Thymus (tissue), 11 donors: ENCODE measurements around the gene SPRR5. TPM values are rescaled to one million over a fixed set of nuclear protein-coding genes. Genes with fewer than 3 reads are reported as not detected.

Experiments
- DNase-seq, 9 donors: peaks; one replicate each; pipeline ENCODE4 v3.0.0-alpha.2; 2013; ENCODE audit warnings: low spot score in 9 of 9, low read depth in 6 of 9, missing footprints in 1 of 9
- H3K27ac ChIP-seq, 2 donors: one replicate each; pipeline ENCODE4 v1.5.1; 2013; ENCODE audit warnings: control low read depth in 1 of 2, low read depth in 1 of 2, low read length in 1 of 2, mild to moderate bottlenecking in 1 of 2, moderate library complexity in 1 of 2
- H3K27me3 ChIP-seq, 2 donors: one replicate each; pipeline ENCODE4 v1.5.1; 2013; ENCODE audit warnings: low read length in 1 of 2; ENCODE audit not compliant: control insufficient read depth in 2 of 2, insufficient read depth in 1 of 2
- H3K36me3 ChIP-seq, 2 donors: one replicate each; pipeline ENCODE4 v1.5.1; 2013; ENCODE audit warnings: low read length in 1 of 2, mild to moderate bottlenecking in 1 of 2, moderate library complexity in 1 of 2; ENCODE audit not compliant: control insufficient read depth in 2 of 2, insufficient read depth in 2 of 2
- H3K4me1 ChIP-seq, 2 donors: one replicate each; pipeline ENCODE4 v1.5.1; 2013; ENCODE audit warnings: low read length in 2 of 2; ENCODE audit not compliant: control insufficient read depth in 2 of 2, insufficient read depth in 2 of 2
- H3K4me3 ChIP-seq, 2 donors: one replicate each; pipeline ENCODE4 v1.5.1; 2013; ENCODE audit warnings: low read length in 2 of 2, control low read depth in 1 of 2, mild to moderate bottlenecking in 1 of 2
- H3K9me3 ChIP-seq, 2 donors: one replicate each; pipeline ENCODE4 v1.5.1; 2013; ENCODE audit warnings: low read length in 1 of 2, mild to moderate bottlenecking in 1 of 2; ENCODE audit not compliant: control insufficient read depth in 2 of 2, insufficient read depth in 1 of 2
- WGBS: extraction: QIAGEN DNeasy Blood & Tissue Kit; methylation state at CpG from one replicate; pipeline ENCODE4 v1.1.7; 2013; 5-methylcytosine and 5-hydroxymethylcytosine counted together
- polyA plus RNA-seq: library from polyadenylated mRNA; stranded (reverse); fragments of 200-250 nt; gene quantifications from one replicate; pipeline ENCODE4 v1.2.3, GENCODE V29; 2013
- total RNA-seq: library from RNA; stranded (reverse); fragments of 120-200 nt; gene quantifications from one replicate; pipeline ENCODE4 v1.2.4, GENCODE V29; 2013
- donor health status: healthy.

The SPRR5 gene
- total and polyA plus RNA-seq, 2 donors: 0.37 TPM; not detected in 1

DNA sequence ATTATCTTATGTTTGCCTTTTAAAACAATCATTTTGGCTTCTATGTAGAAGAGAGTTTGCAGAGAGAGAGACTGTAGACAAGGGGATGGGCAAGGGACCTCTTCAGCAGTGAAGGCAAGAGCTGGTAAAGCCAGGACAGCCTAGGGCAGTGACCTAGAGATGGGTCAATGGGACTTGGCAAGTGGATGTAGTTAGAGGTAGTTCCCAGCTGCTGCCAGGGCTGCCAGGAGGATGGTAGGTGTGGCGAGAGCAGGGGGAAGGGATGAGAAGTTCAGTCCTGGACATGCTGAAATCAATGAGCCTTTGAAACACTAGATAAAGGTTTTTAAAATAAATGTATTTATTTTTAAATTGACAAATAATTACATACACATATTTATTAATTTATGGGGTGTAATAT, 6.4 kb upstream of the SPRR5 start:
- H3K27ac ChIP-seq: no peak overlapping the region
- no peak for DNase-seq

GRCh38 chr1:152941037-152941711, 5.8 kb upstream of the SPRR5 start:
- WGBS: 84% methylated on average over 8 of the region's 8 CpGs
- Histone ChIP-seq H3K27me3 (no peaks in the 10 kb centered on the region), H3K4me1 (no peaks in the 10 kb centered on the region)

More for the DNA sequence above, 6.4 kb upstream of the SPRR5 start:
- Histone ChIP-seq H3K9me3 (no peaks in the 10 kb centered on the region), H3K4me3 (no peak overlapping the region), H3K27me3 (no peaks in the 10 kb centered on the region), H3K4me1 (no peaks in the 10 kb centered on the region), H3K36me3 (no peaks in the 10 kb centered on the region)
- 91% methylated on average over 1 of the region's 1 CpG for WGBS

DNA sequence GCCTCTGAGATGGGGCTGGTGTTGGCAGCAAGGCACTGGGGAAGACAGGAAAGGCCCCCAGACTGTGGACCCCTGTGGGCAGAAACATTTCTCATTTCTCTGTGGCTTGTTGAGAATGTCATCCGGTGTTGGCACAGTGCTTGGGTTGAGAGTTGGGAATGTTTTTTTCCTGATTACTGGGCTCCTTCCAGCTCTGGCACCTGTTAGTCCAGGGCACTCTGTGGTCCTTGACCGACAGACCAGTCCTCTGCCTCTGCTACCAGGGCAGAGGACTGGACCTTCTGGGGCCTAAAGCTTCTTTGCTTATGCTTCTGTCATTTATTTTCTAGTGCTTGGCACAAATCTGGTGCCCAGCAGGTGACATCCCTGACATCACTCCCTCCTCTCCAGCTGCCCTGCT, 4.8 kb upstream of the SPRR5 start:
- H3K4me3 ChIP-seq: no peak overlapping the region
- no peaks in the 10 kb centered on the region for H3K36me3 ChIP-seq
- WGBS: 88% methylated on average over 2 of the region's 2 CpGs
- H3K27me3 ChIP-seq: no peaks in the 10 kb centered on the region
- DNase-seq: no peak
- no peak overlapping the region for H3K27ac ChIP-seq
- H3K4me1 ChIP-seq: no peaks in the 10 kb centered on the region
- no peaks in the 10 kb centered on the region for H3K9me3 ChIP-seq

More at GRCh38 chr1:152941037-152941711, 5.8 kb upstream of the SPRR5 start:
- no peaks in the 10 kb centered on the region for H3K9me3 ChIP-seq
- no peaks in the 10 kb centered on the region for H3K36me3 ChIP-seq
- no peak overlapping the region for H3K4me3 ChIP-seq
- no peak overlapping the region for H3K27ac ChIP-seq
- DNase-seq: no peak

DNA sequence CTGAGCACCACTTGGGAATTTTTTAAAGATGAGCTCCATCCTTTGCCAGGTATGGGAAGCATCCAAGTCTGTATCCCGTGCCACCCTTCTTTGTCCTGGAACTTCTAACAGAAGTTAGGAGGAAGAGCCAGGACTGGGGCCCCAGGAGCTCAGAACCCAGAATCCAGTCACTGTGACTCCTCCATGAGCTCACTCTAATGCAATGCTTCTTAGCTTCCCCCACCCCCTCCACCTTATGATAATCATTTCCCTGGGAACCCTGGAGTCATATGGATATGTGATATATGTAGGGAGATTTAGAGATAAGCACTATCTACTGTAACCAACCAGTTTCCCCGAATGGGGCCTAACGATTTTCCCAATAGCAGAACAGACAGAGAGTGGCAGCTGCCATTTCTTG, 758 bp upstream of the SPRR5 start:
- H3K27me3 ChIP-seq: no peaks in the 10 kb centered on the region
- no peaks in the 10 kb centered on the region for H3K4me1 ChIP-seq
- no peaks in the 10 kb centered on the region for H3K36me3 ChIP-seq
- no peak for DNase-seq
- no peak overlapping the region for H3K27ac ChIP-seq
- no peak overlapping the region for H3K4me3 ChIP-seq
- no peaks in the 10 kb centered on the region for H3K9me3 ChIP-seq
- WGBS: 79% methylated on average over 3 of the region's 3 CpGs

DNA sequence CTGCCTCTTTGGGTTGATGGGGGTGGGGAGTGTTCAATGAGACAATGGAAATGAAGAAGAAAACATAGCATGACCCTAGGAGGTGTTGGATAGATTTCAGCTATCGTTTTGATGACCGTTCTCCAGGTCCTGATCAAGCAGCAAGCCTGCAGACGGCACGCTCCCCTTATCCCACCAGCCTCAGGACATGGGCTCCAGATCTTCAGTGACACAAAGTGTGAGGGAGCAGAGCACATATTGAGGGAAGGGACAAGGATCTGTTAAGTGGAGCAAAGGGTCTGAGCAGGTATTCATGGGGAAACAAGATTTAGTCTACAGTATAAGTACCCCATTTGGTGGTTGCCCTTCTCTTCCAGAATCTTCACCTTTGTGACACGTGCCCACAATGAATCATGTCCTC, 4.7 kb downstream of the SPRR5 start:
- Histone ChIP-seq H3K27ac (no peak overlapping the region), H3K9me3 (no peaks in the 10 kb centered on the region), H3K27me3 (no peaks in the 10 kb centered on the region), H3K4me1 (no peaks in the 10 kb centered on the region), H3K36me3 (no peaks in the 10 kb centered on the region), H3K4me3 (no peak overlapping the region)
- no peak for DNase-seq
- WGBS: 93% methylated on average over 5 of the region's 5 CpGs

- DNase-seq: no peak
- H3K27ac ChIP-seq: no peak overlapping the region
- H3K9me3 ChIP-seq: no peaks in the 10 kb centered on the region
- no peaks in the 10 kb centered on the region for H3K36me3 ChIP-seq
- H3K4me1 ChIP-seq: no peaks in the 10 kb centered on the region
- H3K27me3 ChIP-seq: no peaks in the 10 kb centered on the region
- 91% methylated on average over 7 of the region's 7 CpGs for WGBS
- no peak overlapping the region for H3K4me3 ChIP-seq
Measured at GRCh38 chr1:152953761-152954160, 6.8 kb downstream of the SPRR5 start.

- no peaks in the 10 kb centered on the region for H3K27me3 ChIP-seq
- no peak for DNase-seq
- no peaks in the 10 kb centered on the region for H3K4me1 ChIP-seq
- no peak overlapping the region for H3K27ac ChIP-seq
- H3K4me3 ChIP-seq: no peak overlapping the region
- no peaks in the 10 kb centered on the region for H3K9me3 ChIP-seq
- 93% methylated on average over 6 of the region's 6 CpGs for WGBS
- H3K36me3 ChIP-seq: no peaks in the 10 kb centered on the region
Measured at GRCh38 chr1:152954436-152954835, 7.4 kb downstream of the SPRR5 start.

- WGBS: 91% methylated on average over 3 of the region's 3 CpGs
- Histone ChIP-seq H3K27ac (no peak overlapping the region), H3K27me3 (no peaks in the 10 kb centered on the region), H3K9me3 (no peaks in the 10 kb centered on the region), H3K36me3 (no peaks in the 10 kb centered on the region), H3K4me3 (no peak overlapping the region), H3K4me1 (no peaks in the 10 kb centered on the region)
- DNase-seq: no peak
Measured at GRCh38 chr1:152957561-152957960, 10.6 kb downstream of the SPRR5 start.

DNA sequence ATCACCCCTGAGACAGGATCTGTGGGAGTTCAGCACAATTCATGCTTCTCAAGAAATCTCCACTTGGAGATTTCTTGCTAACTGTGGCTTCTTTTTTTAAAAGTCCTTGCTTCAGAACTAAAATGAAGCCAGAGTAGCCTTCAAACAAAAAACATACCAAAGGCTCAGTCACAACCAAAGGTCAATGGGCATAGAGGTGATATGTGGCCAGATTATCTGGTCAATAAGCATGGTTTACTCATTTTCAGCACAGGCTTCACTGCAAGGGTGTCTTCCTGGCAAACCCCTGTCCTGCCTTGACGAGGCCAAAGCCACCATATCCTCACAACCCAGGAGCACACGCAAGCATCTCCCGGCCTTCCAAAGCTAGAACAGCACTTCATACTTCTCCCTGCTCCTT, 12.3 kb downstream of the SPRR5 start:
- H3K4me1 ChIP-seq: no peaks in the 10 kb centered on the region
- DNase-seq: no peak
- no peaks in the 10 kb centered on the region for H3K27me3 ChIP-seq
- no peaks in the 10 kb centered on the region for H3K9me3 ChIP-seq
- H3K4me3 ChIP-seq: no peak overlapping the region
- 90% methylated on average over 3 of the region's 3 CpGs for WGBS
- no peaks in the 10 kb centered on the region for H3K36me3 ChIP-seq
- H3K27ac ChIP-seq: no peak overlapping the region
